Right cardiac atrium (tissue), 5 donors: ENCODE results near the gene CAVIN2. TPM values are rescaled to one million over a fixed set of nuclear protein-coding genes. Genes with fewer than 3 reads are reported as not detected.
"Not testable (repeated sequence)": the region's sequence is repeated elsewhere in the genome, so short reads cannot be mapped to it uniquely, and the experiment has no call there.

Experiments used
- ATAC-seq, 2 donors: fragments of 200-7000 bp; cut with Tn5 transposase; one replicate each; pipeline versions ENCODE4 v1.8.0 to v1.9.1; 2020; ENCODE audit warnings: moderate library complexity in 2 of 2, mild to moderate bottlenecking in 1 of 2
- DNase-seq, 3 donors: peaks; one replicate each; pipeline ENCODE4 v3.0.0-alpha.2; 2020
- H3K27ac ChIP-seq: one replicate; pipeline ENCODE4 v1.5.1; 2013; ENCODE audit warnings: mild to moderate bottlenecking, low read length, control low read depth, moderate library complexity
- H3K27me3 ChIP-seq: one replicate; pipeline ENCODE4 v1.6.1; 2013; ENCODE audit not compliant: control insufficient read depth, insufficient read depth
- H3K4me1 ChIP-seq: one replicate; pipeline ENCODE4 v1.6.1; 2013; ENCODE audit warnings: low read length; ENCODE audit not compliant: control insufficient read depth, insufficient read depth
- H3K4me3 ChIP-seq: one replicate; pipeline ENCODE4 v1.5.1; 2013; ENCODE audit warnings: low read length, control low read depth
- H3K9me3 ChIP-seq: one replicate; pipeline ENCODE4 v1.6.1; 2013; ENCODE audit warnings: low read length; ENCODE audit not compliant: control insufficient read depth
- WGBS: extraction: QIAGEN DNeasy Blood & Tissue Kit; methylation state at CpG from one replicate; pipeline ENCODE4 v1.1.7; 2013; 5-methylcytosine and 5-hydroxymethylcytosine counted together
- intact Hi-C, 4 donors: fragments of 100-400 bp; cut with DNase I; formaldehyde crosslinking; loops; one replicate each; pipeline versions ENCODE4 v1.11.0 to v1.14.0; 2022 to 2023
- polyA plus RNA-seq: library from polyadenylated mRNA; stranded (reverse); fragments of 200-250 nt; gene quantifications from one replicate; pipeline ENCODE4 v1.2.3, GENCODE V29; 2013
- total RNA-seq, 4 donors: library from RNA; stranded (reverse); fragmentation: NEBNext Ultra II Directional; extraction: Animal tissue kit (Norgen Biotek cat#: 25700); gene quantifications; one replicate each; pipeline ENCODE4 v1.2.1, GENCODE V29; 2021
- donor health status: healthy with polysubstance abuse.
- donor health status: DM: no; HTN: yes; CAD: no.
- donor health status: DM: no; HTN: no; CAD: no.
- donor health status: DM: no; HTN: yes; CAD: no; lungs with severe emphysema.
- donor health status: DM: yes; HTN: yes; CAD: no.

Gene CAVIN2
- total and polyA plus RNA-seq, 5 donors = 76.0 to 128 (median 113) TPM

- Histone ChIP-seq H3K4me3 (no peak overlapping the region), H3K27ac (no peak overlapping the region), H3K4me1 (no peaks in the 10 kb centered on the region), H3K27me3 (no peaks in the 10 kb centered on the region), H3K9me3 (no peaks in the 10 kb centered on the region)
- DNase-seq (no peak), ATAC-seq (no peak)
- intact Hi-C loops = no loop called here
- 75% methylated on average over 4 of the region's 4 CpGs for WGBS
Measured at GRCh38 chr2:191797500-191797899, 49.4 kb downstream of the CAVIN2 start.

DNA sequence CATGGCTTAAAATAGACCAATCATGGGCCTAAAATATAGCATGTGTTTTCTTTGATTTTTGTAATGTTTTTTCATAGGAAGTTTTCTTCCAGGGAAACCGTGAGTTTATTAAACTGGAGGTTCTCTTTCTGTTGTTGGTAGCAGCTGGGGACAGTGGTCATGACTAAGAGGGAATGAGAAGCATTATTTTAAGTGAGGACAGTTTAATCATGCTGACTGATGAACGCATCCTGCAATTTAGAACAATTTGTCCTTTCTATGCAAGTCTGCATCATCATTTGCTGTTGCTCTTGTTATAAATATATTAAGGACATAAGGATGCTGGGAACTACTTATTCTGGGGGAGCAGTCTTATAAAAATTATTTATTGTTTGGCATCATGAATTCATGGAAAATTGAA is 51.2 kb downstream of the CAVIN2 start:
- WGBS = 74% methylated on average over 2 of the region's 2 CpGs
- H3K4me3 ChIP-seq = no peak overlapping the region
- H3K9me3 ChIP-seq = no peaks in the 10 kb centered on the region
- DNase-seq = no peak
- no peaks in the 10 kb centered on the region for H3K4me1 ChIP-seq
- H3K27ac ChIP-seq = no peak overlapping the region
- H3K27me3 ChIP-seq = no peaks in the 10 kb centered on the region
- ATAC-seq = no peak
- intact Hi-C loops = no loop called here

- H3K9me3 ChIP-seq = no peaks in the 10 kb centered on the region
- WGBS = 58% methylated on average over 3 of the region's 3 CpGs
- H3K27me3 ChIP-seq = no peaks in the 10 kb centered on the region
- ATAC-seq (no peak), DNase-seq (no peak)
- no peak overlapping the region for H3K27ac ChIP-seq
- no peak overlapping the region for H3K4me3 ChIP-seq
- H3K4me1 ChIP-seq = no peaks in the 10 kb centered on the region
- intact Hi-C loops = loop anchor here in 1 of 4 donors (5.0 kb wide), 1 partner anchor 210 kb away; no protein-coding TSS in a partner anchor
Measured at GRCh38 chr2:191791953-191792560, 54.8 kb downstream of the CAVIN2 start.

- no peaks in the 10 kb centered on the region for H3K27me3 ChIP-seq
- H3K9me3 ChIP-seq = no peaks in the 10 kb centered on the region
- H3K4me1 ChIP-seq = no peaks in the 10 kb centered on the region
- DNase-seq = no peak
- WGBS = 67% methylated on average over 1 of the region's 1 CpG
- intact Hi-C loops = loop anchor here in 1 of 4 donors (5.0 kb wide), 1 partner anchor 208 kb away; no protein-coding TSS in a partner anchor
- H3K4me3 ChIP-seq = no peak overlapping the region
- ATAC-seq = no peak
- H3K27ac ChIP-seq = no peak overlapping the region
Measured at GRCh38 chr2:191790737-191791136, 56.2 kb downstream of the CAVIN2 start.

GRCh38 chr2:191789796-191790195 is 57.1 kb downstream of the CAVIN2 start:
- Histone ChIP-seq H3K4me3 (no peak overlapping the region), H3K27me3 (no peaks in the 10 kb centered on the region), H3K4me1 (no peaks in the 10 kb centered on the region), H3K27ac (no peak overlapping the region), H3K9me3 (no peaks in the 10 kb centered on the region)
- intact Hi-C loops = loop anchor here in 1 of 4 donors (5.0 kb wide), 1 partner anchor 207 kb away; no protein-coding TSS in a partner anchor
- DNase-seq = no peak
- WGBS = 70% methylated on average over 4 of the region's 4 CpGs
- ATAC-seq = no peak

DNA sequence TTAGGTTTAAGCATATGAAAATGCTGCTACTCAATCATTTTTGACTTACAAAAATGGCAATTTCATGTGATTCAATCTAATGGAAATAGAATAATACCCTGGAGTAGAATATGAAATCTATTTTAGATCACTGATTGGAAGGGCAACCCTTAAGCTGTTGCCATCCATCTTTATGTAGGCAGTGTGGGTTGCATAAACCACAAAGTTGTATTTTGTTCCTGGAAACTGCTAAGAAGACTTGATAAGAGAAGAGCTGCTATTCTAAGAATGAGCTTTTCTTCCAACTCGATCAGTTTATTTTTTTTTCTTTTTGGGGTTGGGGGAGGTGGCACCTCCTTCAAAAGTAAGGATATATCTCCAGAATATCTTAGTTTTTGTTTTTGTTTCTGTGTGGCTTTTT is 60.2 kb downstream of the CAVIN2 start:
- Histone ChIP-seq H3K9me3 (no peaks in the 10 kb centered on the region), H3K27me3 (no peaks in the 10 kb centered on the region), H3K27ac (no peak overlapping the region), H3K4me3 (no peak overlapping the region), H3K4me1 (no peaks in the 10 kb centered on the region)
- ATAC-seq (no peak), DNase-seq (no peak)
- WGBS = 13% methylated on average over 1 of the region's 1 CpG
- intact Hi-C loops = no loop called here

DNA sequence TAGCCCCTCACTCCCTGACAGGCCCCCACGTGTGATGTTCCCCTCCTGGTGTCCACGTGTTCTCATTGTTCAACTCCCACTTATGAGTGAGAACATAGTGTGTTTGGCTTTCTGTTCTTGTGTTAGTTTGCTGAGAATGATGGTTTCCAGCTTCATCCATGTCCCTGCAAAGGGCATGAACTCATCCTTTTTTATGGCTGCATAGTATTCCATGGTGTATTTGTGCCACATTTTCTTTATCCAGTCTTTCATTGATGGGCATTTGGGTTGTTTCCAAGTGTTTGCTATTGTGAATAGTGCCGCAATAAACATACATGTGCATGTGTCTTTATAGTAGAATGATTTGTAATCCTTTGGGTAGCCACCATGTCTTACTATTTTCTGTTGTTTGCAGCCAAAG is 61.2 kb downstream of the CAVIN2 start:
- H3K4me1 ChIP-seq, H3K4me3 ChIP-seq, ATAC-seq, DNase-seq, intact Hi-C loops, H3K9me3 ChIP-seq, H3K27me3 ChIP-seq, H3K27ac ChIP-seq: not testable (repeated sequence)
- WGBS = 93% methylated on average over 3 of the region's 3 CpGs

Other genes starting within 250 kb of the CAVIN2 start
- 10 to 100 TPM in 1 of 4 donors, 1 to 10 TPM in 3; 4.7 to 11.1 (median 8.4) TPM for gene NABP1, start 169.0 kb downstream of the CAVIN2 start, total RNA-seq
- 4.6 TPM for gene NABP1, start 169.0 kb downstream of the CAVIN2 start, polyA plus RNA-seq